ENCODE measurements around the gene SOHLH1.
A peak's percentile ranks its signal among the peaks of the same experiment; 100 is the strongest.

DNA sequence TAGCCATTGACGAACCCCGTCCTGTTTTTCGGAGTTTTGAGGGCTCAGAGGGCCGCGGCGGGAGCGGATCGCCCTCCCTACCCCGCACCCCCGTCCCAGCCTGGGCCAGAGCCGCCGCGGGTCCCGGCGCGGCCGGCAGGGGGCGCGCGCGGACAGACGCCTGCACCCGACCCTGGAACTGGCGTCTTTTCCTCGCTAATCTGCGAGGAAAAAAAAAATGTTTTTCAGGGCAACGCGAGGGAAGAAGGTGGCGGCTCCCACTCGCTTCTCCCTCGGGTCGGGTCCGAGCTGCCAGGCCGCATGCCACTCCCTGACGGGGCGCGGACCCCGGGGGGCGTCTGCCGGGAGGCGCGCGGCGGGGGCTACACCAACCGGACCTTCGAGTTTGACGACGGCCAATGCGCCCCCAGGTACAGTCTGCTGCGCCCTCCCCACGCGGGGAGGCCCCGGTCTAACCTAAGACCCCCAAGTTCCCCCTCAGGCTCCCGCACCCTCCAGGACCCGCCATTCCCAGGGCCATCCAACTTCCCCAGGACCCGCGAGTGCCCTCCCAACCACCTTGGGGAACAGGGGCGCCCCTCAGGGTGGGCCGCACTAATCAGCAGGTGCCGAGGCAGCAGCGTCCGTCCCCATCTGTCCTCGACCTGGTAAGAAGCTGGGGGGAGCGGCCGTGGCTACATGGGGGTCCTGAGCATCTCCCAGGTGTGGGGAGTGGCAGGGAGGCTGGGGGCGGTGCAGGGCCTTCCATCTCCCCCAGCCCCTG is 2.9 kb upstream of the SOHLH1 start, which contains the start of gene KCNT1:
- TF ChIP-seq, protein P1, sequence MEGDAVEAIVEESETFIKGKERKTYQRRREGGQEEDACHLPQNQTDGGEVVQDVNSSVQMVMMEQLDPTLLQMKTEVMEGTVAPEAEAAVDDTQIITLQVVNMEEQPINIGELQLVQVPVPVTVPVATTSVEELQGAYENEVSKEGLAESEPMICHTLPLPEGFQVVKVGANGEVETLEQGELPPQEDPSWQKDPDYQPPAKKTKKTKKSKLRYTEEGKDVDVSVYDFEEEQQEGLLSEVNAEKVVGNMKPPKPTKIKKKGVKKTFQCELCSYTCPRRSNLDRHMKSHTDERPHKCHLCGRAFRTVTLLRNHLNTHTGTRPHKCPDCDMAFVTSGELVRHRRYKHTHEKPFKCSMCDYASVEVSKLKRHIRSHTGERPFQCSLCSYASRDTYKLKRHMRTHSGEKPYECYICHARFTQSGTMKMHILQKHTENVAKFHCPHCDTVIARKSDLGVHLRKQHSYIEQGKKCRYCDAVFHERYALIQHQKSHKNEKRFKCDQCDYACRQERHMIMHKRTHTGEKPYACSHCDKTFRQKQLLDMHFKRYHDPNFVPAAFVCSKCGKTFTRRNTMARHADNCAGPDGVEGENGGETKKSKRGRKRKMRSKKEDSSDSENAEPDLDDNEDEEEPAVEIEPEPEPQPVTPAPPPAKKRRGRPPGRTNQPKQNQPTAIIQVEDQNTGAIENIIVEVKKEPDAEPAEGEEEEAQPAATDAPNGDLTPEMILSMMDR (IDR thresholded peaks at IDR 0.05), result peak in 2 of 4 experiments; percentile 51 to 94
- no peak for TF ChIP-seq POLR2A (IDR thresholded peaks at IDR 0.05)

Data from sigmoid colon (tissue), 3 donors.